ENCODE results near the gene BCDIN3D. TPM values are rescaled to one million over a fixed set of nuclear protein-coding genes. Genes with fewer than 3 reads are reported as not detected.

Gene BCDIN3D
- polyA plus RNA-seq, 1 donor (not counting 4 experiments of a cell fraction or from before 2014, with no cell fraction given) = 3.7 TPM

- Histone ChIP-seq H3K9ac (ENCODE audit: control insufficient read depth, extremely low read depth, insufficient read depth, low read length) (no peak overlapping the region), H3K9me3 (ENCODE audit: control insufficient read depth, low read depth, low read length) (peaks cover 3% of the 10 kb centered on the region), H3K4me2 (ENCODE audit: control insufficient read depth, extremely low read depth, insufficient read depth, low read depth, low read length) (no peak overlapping the region), H3K4me1 (ENCODE audit: control insufficient read depth, extremely low read depth, insufficient read depth, low read length) (no peaks in the 10 kb centered on the region), H4K20me1 (ENCODE audit: control insufficient read depth, extremely low read depth, insufficient read depth, low read length) (no peaks in the 10 kb centered on the region), H3K79me2 (ENCODE audit: control insufficient read depth, insufficient read depth, low read length) (no peaks in the 10 kb centered on the region), H3K9me1 (ENCODE audit: control insufficient read depth, extremely low read depth, insufficient read depth, low read length) (no peaks in the 10 kb centered on the region), H3K36me3 (ENCODE audit: control insufficient read depth in 2 of 2, extremely low read depth in 1 of 2, insufficient read depth in 2 of 2, low read length in 2 of 2) (no peaks in the 10 kb centered on the region), H3K27ac (ENCODE audit: control insufficient read depth, insufficient read depth, low read length) (no peak overlapping the region), H3K4me3 (ENCODE audit: control insufficient read depth in 2 of 3, extremely low read depth in 1 of 3, insufficient read depth in 2 of 3, low read depth in 1 of 3, low read length in 3 of 3) (no peak overlapping the region), H3K27me3 (ENCODE audit: control insufficient read depth, extremely low read depth, insufficient read depth, low read length) (peaks cover 8% of the 10 kb centered on the region), H2AFZ (ENCODE audit: control insufficient read depth, low read length) (no peak overlapping the region)
- no peak for FAIRE-seq
- no peak for TF ChIP-seq CTCF (optimal IDR thresholded peaks at IDR 0.05 in 1 of 3, IDR thresholded peaks at IDR 0.05 in 1 of 3, conservative IDR thresholded peaks at IDR 0.05 in 1 of 3; ENCODE audit: extremely low read depth in 1 of 3, insufficient read depth in 2 of 3, low read length in 3 of 3)
- dilution Hi-C loops (cut with MboI; ENCODE audit: extremely low pct_ligation_motif_present, low sequenced_read_pairs) = no loop called here
- DNase-seq (ENCODE audit: low read depth, low spot score) = no peak
Observed at GRCh38 chr12:49875115-49875720, 32.3 kb upstream of the BCDIN3D start.

GRCh38 chr12:49874142-49874897 is 31.4 kb upstream of the BCDIN3D start:
- no peaks in the 10 kb centered on the region for H3K79me2 ChIP-seq (ENCODE audit: control insufficient read depth, insufficient read depth, low read length)
- peaks cover 8% of the 10 kb centered on the region for H3K27me3 ChIP-seq (ENCODE audit: control insufficient read depth, extremely low read depth, insufficient read depth, low read length)
- H4K20me1 ChIP-seq (ENCODE audit: control insufficient read depth, extremely low read depth, insufficient read depth, low read length) = no peaks in the 10 kb centered on the region
- no peak overlapping the region for H3K4me2 ChIP-seq (ENCODE audit: control insufficient read depth, extremely low read depth, insufficient read depth, low read depth, low read length)
- H3K4me1 ChIP-seq (ENCODE audit: control insufficient read depth, extremely low read depth, insufficient read depth, low read length) = no peaks in the 10 kb centered on the region
- H3K27ac ChIP-seq (ENCODE audit: control insufficient read depth, insufficient read depth, low read length) = no peak overlapping the region
- H2AFZ ChIP-seq (ENCODE audit: control insufficient read depth, low read length) = no peak overlapping the region
- no peak for DNase-seq (ENCODE audit: low read depth, low spot score)
- H3K9ac ChIP-seq (ENCODE audit: control insufficient read depth, extremely low read depth, insufficient read depth, low read length) = no peak overlapping the region
- no peaks in the 10 kb centered on the region for H3K9me3 ChIP-seq (ENCODE audit: control insufficient read depth, low read depth, low read length)
- H3K9me1 ChIP-seq (ENCODE audit: control insufficient read depth, extremely low read depth, insufficient read depth, low read length) = no peaks in the 10 kb centered on the region
- TF ChIP-seq EZH2 (IDR thresholded peaks at IDR 0.05; ENCODE audit: low read length) (no peak), CTCF (optimal IDR thresholded peaks at IDR 0.05 in 1 of 3, IDR thresholded peaks at IDR 0.05 in 1 of 3, conservative IDR thresholded peaks at IDR 0.05 in 1 of 3; ENCODE audit: extremely low read depth in 1 of 3, insufficient read depth in 2 of 3, low read length in 3 of 3) (no peak)
- dilution Hi-C loops (cut with MboI; ENCODE audit: extremely low pct_ligation_motif_present, low sequenced_read_pairs) = loop anchor here (25.0 kb wide), 1 partner anchor 188 kb away; the partner anchor contains the start of gene ASIC1
- FAIRE-seq = no peak
- H3K4me3 ChIP-seq (ENCODE audit: control insufficient read depth in 2 of 3, extremely low read depth in 1 of 3, insufficient read depth in 2 of 3, low read depth in 1 of 3, low read length in 3 of 3) = no peak overlapping the region
- H3K36me3 ChIP-seq (ENCODE audit: control insufficient read depth in 2 of 2, extremely low read depth in 1 of 2, insufficient read depth in 2 of 2, low read length in 2 of 2) = no peaks in the 10 kb centered on the region

Measured in keratinocyte (primary cell).